Endodermal cell (in vitro differentiated cells): ENCODE data around the gene NFKB1. TPM values are rescaled to one million over a fixed set of nuclear protein-coding genes. Genes with fewer than 3 reads are reported as not detected.
A peak's percentile ranks its signal among the peaks of the same experiment; 100 is the strongest.

ENCODE experiments used
- DNase-seq: peaks from one replicate; pipeline ENCODE4 v3.0.0-alpha.2; 2017
- H3K27ac ChIP-seq: 2 replicates; pipeline ENCODE4 v1.5.1; 2013; ENCODE audit warnings: mild to moderate bottlenecking, low read depth, low read length, moderate library complexity
- H3K27me3 ChIP-seq: 2 replicates; pipeline ENCODE4 v1.6.1; 2013; ENCODE audit warnings: mild to moderate bottlenecking, low read length, moderate library complexity; ENCODE audit not compliant: insufficient read depth, control insufficient read depth, poor library complexity, severe bottlenecking
- H3K36me3 ChIP-seq: 2 replicates; pipeline ENCODE4 v1.7.0; 2013; ENCODE audit warnings: mild to moderate bottlenecking, low read length, moderate library complexity; ENCODE audit not compliant: control insufficient read depth, insufficient read depth
- H3K4me1 ChIP-seq: one replicate; pipeline ENCODE4 v1.7.0; 2013; ENCODE audit warnings: low read length; ENCODE audit not compliant: control insufficient read depth, insufficient read depth
- H3K4me3 ChIP-seq: 2 replicates; pipeline ENCODE4 v1.5.1; 2013; ENCODE audit warnings: mild to moderate bottlenecking, low read length, moderate library complexity
- H3K9ac ChIP-seq: 2 replicates; pipeline ENCODE4 v1.6.1; 2013; ENCODE audit warnings: mild to moderate bottlenecking, low read length, moderate library complexity; ENCODE audit not compliant: poor library complexity, severe bottlenecking; ENCODE audit errors: extremely low read depth
- H3K9me3 ChIP-seq: 2 replicates; pipeline ENCODE4 v1.6.1; 2013; ENCODE audit warnings: mild to moderate bottlenecking, low read length, moderate library complexity; ENCODE audit not compliant: control insufficient read depth
- H3K27ac Mint-ChIP-seq: 2 replicates; pipeline ENCODE4 v1.8.0; 2020; ENCODE audit warnings: mixed read lengths
- H3K27me3 Mint-ChIP-seq: 2 replicates; pipeline ENCODE4 v1.8.0; 2021; ENCODE audit warnings: mild to moderate bottlenecking, mixed read lengths; ENCODE audit not compliant: insufficient read depth
- H3K36me3 Mint-ChIP-seq: 2 replicates; pipeline ENCODE4 v1.8.0; 2020; ENCODE audit warnings: low read depth, mixed read lengths
- H3K4me1 Mint-ChIP-seq: 2 replicates; pipeline ENCODE4 v1.8.0; 2020; ENCODE audit warnings: mixed read lengths
- H3K4me3 Mint-ChIP-seq: 2 replicates; pipeline ENCODE4 v1.8.0; 2020; ENCODE audit warnings: mild to moderate bottlenecking, moderate library complexity, mixed read lengths
- H3K9me3 Mint-ChIP-seq: 2 replicates; pipeline ENCODE4 v1.8.0; 2020; ENCODE audit warnings: mild to moderate bottlenecking, mixed read lengths
- CTCF ChIP-seq: fragments of 200-600 bp; sonication (generic); conservative IDR thresholded peaks from 2 replicates; pipeline ENCODE4 v1.5.0; 2021; ENCODE audit warnings: antibody characterized with exemption, mild to moderate bottlenecking
- WGBS, 2 experiments: methylation state at CpG; one replicate each; pipeline versions ENCODE4 v1.1.5 to v1.1.7; 2013; ENCODE audit warnings: missing lambda C conversion rate in 2 of 2, mixed read lengths in 1 of 2; ENCODE audit not compliant: insufficient coverage in 1 of 2, insufficient read length in 1 of 2; 5-methylcytosine and 5-hydroxymethylcytosine counted together
- total RNA-seq, 2 donors: library from RNA; stranded (reverse); fragmentation: NEBNext Ultra II Directional in 1 of 2; extraction: Animal tissue kit (Norgen Biotek cat#: 25700) in 1 of 2; gene quantifications; 2 replicates in 1 of 2; 3 replicates in 1 of 2; pipeline ENCODE4 v1.2.1, GENCODE V29; 2021

Gene NFKB1
- total RNA-seq, 2 donors from 2014 or later: 4.4 to 5.6 TPM

- Mint-ChIP-seq H3K9me3 (peaks cover 3% of the 10 kb centered on the region), H3K27me3 (no peaks in the 10 kb centered on the region), H3K27ac (no peak overlapping the region), H3K4me1 (peaks cover 17% of the 10 kb centered on the region), H3K4me3 (no peak overlapping the region), H3K36me3 (no peaks in the 10 kb centered on the region)
- no peak overlapping the region for H3K27ac ChIP-seq
- no peak for DNase-seq
- 85 to 87% methylated on average over 5 to 6 of the region's 6 CpGs for WGBS, 2 experiments
- no peaks in the 10 kb centered on the region for H3K4me1 ChIP-seq
- TF ChIP-seq CTCF: no peak
- H3K9me3 ChIP-seq: no peaks in the 10 kb centered on the region
- H3K36me3 ChIP-seq: no peaks in the 10 kb centered on the region
- H3K4me3 ChIP-seq: no peak overlapping the region
- H3K9ac ChIP-seq: no peak overlapping the region
- H3K27me3 ChIP-seq: no peaks in the 10 kb centered on the region
Observed at GRCh38 chr4:102575369-102576129, 74.4 kb downstream of the NFKB1 start.

GRCh38 chr4:102578270-102578669 is 77.1 kb downstream of the NFKB1 start:
- TF ChIP-seq CTCF: no peak
- 95 to 100% methylated on average over 2 to 3 of the region's 3 CpGs for WGBS, 2 experiments
- Mint-ChIP-seq H3K4me1 (peaks cover 17% of the 10 kb centered on the region), H3K9me3 (no peaks in the 10 kb centered on the region), H3K4me3 (no peak overlapping the region), H3K27ac (no peak overlapping the region), H3K27me3 (no peaks in the 10 kb centered on the region), H3K36me3 (no peaks in the 10 kb centered on the region)
- H3K9ac ChIP-seq: no peak overlapping the region
- no peaks in the 10 kb centered on the region for H3K4me1 ChIP-seq
- H3K9me3 ChIP-seq: no peaks in the 10 kb centered on the region
- H3K36me3 ChIP-seq: peaks cover under 1% of the 10 kb centered on the region
- no peak overlapping the region for H3K27ac ChIP-seq
- no peak overlapping the region for H3K4me3 ChIP-seq
- no peaks in the 10 kb centered on the region for H3K27me3 ChIP-seq
- DNase-seq: no peak

GRCh38 chr4:102578819-102579218 is 77.7 kb downstream of the NFKB1 start:
- no peaks in the 10 kb centered on the region for H3K27me3 ChIP-seq
- TF ChIP-seq CTCF: peak; percentile 78
- Mint-ChIP-seq H3K27me3 (no peaks in the 10 kb centered on the region), H3K4me3 (no peak overlapping the region), H3K36me3 (no peaks in the 10 kb centered on the region), H3K27ac (no peak overlapping the region), H3K9me3 (no peaks in the 10 kb centered on the region), H3K4me1 (peaks cover 17% of the 10 kb centered on the region)
- 43% methylated on average over 8 of the region's 8 CpGs for WGBS, 2 experiments
- H3K9ac ChIP-seq: no peak overlapping the region
- no peak overlapping the region for H3K27ac ChIP-seq
- H3K4me3 ChIP-seq: no peak overlapping the region
- H3K4me1 ChIP-seq: no peaks in the 10 kb centered on the region
- H3K9me3 ChIP-seq: no peaks in the 10 kb centered on the region
- peaks cover 5% of the 10 kb centered on the region for H3K36me3 ChIP-seq
- peak; percentile 92 for DNase-seq
